ENCODE measurements around the gene WDR90. TPM values are rescaled to one million over a fixed set of nuclear protein-coding genes. Genes with fewer than 3 reads are reported as not detected.

Gene WDR90
- polyA plus RNA-seq, 2 of the 4 experiments (the other 2 are of a cell fraction) = 6.5 to 30.7 TPM

DNA sequence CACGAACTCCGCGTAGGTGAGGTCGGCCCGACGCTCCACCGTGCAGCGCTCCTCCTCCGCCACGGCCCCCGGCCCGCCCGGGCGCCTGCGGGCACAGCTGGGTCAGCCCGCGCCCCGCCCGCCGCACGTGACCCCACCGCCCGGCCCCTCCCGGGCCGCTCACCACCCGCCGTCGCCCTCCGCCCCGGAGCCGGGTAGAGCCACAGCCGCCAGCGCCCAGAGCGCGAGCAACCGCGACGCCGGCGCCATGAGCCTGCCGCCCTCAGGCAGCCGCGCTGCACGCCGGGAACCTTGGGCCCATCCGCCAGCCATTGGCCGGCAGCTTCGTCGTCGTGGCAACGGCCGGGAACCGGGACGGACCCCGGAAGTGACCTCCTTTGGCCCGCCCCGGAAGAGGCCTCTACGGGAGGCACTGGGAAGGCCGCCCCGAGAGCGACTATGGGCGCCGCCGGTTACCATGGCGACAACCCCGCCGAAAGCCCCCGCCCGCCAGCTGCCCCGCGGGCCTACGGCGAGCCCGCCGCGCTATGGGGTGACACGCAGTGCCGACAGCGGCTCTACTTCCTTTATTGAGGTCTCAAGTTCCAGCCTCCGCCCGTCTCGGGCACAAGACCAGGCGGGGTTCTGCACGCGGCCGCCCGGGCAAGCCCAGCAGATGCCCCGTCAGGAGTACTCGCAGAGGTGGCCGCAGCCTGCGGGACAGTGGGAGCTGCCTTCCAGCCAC is 35.1 kb downstream of the WDR90 start, which contains the start of gene JMJD8 (continued):
- TF ChIP-seq, protein P1, sequence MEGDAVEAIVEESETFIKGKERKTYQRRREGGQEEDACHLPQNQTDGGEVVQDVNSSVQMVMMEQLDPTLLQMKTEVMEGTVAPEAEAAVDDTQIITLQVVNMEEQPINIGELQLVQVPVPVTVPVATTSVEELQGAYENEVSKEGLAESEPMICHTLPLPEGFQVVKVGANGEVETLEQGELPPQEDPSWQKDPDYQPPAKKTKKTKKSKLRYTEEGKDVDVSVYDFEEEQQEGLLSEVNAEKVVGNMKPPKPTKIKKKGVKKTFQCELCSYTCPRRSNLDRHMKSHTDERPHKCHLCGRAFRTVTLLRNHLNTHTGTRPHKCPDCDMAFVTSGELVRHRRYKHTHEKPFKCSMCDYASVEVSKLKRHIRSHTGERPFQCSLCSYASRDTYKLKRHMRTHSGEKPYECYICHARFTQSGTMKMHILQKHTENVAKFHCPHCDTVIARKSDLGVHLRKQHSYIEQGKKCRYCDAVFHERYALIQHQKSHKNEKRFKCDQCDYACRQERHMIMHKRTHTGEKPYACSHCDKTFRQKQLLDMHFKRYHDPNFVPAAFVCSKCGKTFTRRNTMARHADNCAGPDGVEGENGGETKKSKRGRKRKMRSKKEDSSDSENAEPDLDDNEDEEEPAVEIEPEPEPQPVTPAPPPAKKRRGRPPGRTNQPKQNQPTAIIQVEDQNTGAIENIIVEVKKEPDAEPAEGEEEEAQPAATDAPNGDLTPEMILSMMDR (IDR thresholded peaks at IDR 0.05) = no peak
- TF ChIP-seq CHD2 (IDR thresholded peaks at IDR 0.05; ENCODE audit: low read length, partially characterized antibody) (no peak), CBX8 (IDR thresholded peaks at IDR 0.05) (no peak), SMC3 (IDR thresholded peaks at IDR 0.05) (no peak), FOXS1 (CRISPR knock-in tag; IDR thresholded peaks at IDR 0.05) (no peak), POLR2AphosphoS2 (conservative IDR thresholded peaks at IDR 0.05; ENCODE audit: low read length) (no peak), RAD21 (conservative IDR thresholded peaks at IDR 0.05 in 1 of 2, IDR thresholded peaks at IDR 0.05 in 1 of 2) (no peak), CEBPB (IDR thresholded peaks at IDR 0.05) (no peak), RARB (CRISPR knock-in tag; IDR thresholded peaks at IDR 0.05) (no peak), RCOR1 (IDR thresholded peaks at IDR 0.05; ENCODE audit: low read depth, low read length) (no peak), CHD4 (IDR thresholded peaks at IDR 0.05; ENCODE audit: borderline replicate concordance) (no peak), TP53 (CRISPR knock-in tag; IDR thresholded peaks at IDR 0.05) (0 out of 2 replicates have a peak, but pooled peaks have one; percentile 51), POLR2A (IDR thresholded peaks at IDR 0.05; ENCODE audit: low read length) (peak; percentile 88), FOSL2 (IDR thresholded peaks at IDR 0.05) (no peak), FOSL2 (CRISPR knock-in tag; IDR thresholded peaks at IDR 0.05) (no peak), EHMT2 (IDR thresholded peaks at IDR 0.05; ENCODE audit: low read depth) (no peak), MAFK (IDR thresholded peaks at IDR 0.05; ENCODE audit: partially characterized antibody) (no peak), ZC3H11A (IDR thresholded peaks at IDR 0.05) (no peak), SREBF2 (IDR thresholded peaks at IDR 0.05) (no peak), RNF2 (IDR thresholded peaks at IDR 0.05; ENCODE audit: borderline replicate concordance, low read depth) (no peak), GATA3 (IDR thresholded peaks at IDR 0.05; ENCODE audit: borderline replicate concordance) (no peak; the same call in 1 of the 2 replicates), HEYL (CRISPR knock-in tag; IDR thresholded peaks at IDR 0.05) (no peak), HDAC2 (IDR thresholded peaks at IDR 0.05) (no peak), MAZ (IDR thresholded peaks at IDR 0.05; ENCODE audit: borderline replicate concordance, low read depth, low read length) (no peak), TFCP2L1 (CRISPR knock-in tag; IDR thresholded peaks at IDR 0.05) (no peak), EHF (CRISPR knock-in tag; IDR thresholded peaks at IDR 0.05) (no peak; the same call in 1 of the 2 replicates), MYC (IDR thresholded peaks at IDR 0.05; ENCODE audit: borderline replicate concordance, low read length) (no peak), ZSCAN20 (CRISPR knock-in tag; IDR thresholded peaks at IDR 0.05) (no peak), ZNF302 (CRISPR knock-in tag; IDR thresholded peaks at IDR 0.05) (no peak), CBX2 (IDR thresholded peaks at IDR 0.05; ENCODE audit: borderline replicate concordance, low read depth) (no peak)
- TF ChIP-seq, protein P2, sequence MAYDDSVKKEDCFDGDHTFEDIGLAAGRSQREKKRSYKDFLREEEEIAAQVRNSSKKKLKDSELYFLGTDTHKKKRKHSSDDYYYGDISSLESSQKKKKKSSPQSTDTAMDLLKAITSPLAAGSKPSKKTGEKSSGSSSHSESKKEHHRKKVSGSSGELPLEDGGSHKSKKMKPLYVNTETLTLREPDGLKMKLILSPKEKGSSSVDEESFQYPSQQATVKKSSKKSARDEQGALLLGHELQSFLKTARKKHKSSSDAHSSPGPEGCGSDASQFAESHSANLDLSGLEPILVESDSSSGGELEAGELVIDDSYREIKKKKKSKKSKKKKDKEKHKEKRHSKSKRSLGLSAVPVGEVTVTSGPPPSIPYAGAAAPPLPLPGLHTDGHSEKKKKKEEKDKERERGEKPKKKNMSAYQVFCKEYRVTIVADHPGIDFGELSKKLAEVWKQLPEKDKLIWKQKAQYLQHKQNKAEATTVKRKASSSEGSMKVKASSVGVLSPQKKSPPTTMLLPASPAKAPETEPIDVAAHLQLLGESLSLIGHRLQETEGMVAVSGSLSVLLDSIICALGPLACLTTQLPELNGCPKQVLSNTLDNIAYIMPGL (CRISPR knock-in tag; IDR thresholded peaks at IDR 0.05; ENCODE audit: borderline replicate concordance) = no peak
- TF ChIP-seq, protein P3, sequence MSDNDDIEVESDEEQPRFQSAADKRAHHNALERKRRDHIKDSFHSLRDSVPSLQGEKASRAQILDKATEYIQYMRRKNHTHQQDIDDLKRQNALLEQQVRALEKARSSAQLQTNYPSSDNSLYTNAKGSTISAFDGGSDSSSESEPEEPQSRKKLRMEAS (IDR thresholded peaks at IDR 0.05) = peak; percentile 91
- TF ChIP-seq, protein P4, sequence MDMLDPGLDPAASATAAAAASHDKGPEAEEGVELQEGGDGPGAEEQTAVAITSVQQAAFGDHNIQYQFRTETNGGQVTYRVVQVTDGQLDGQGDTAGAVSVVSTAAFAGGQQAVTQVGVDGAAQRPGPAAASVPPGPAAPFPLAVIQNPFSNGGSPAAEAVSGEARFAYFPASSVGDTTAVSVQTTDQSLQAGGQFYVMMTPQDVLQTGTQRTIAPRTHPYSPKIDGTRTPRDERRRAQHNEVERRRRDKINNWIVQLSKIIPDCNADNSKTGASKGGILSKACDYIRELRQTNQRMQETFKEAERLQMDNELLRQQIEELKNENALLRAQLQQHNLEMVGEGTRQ (IDR thresholded peaks at IDR 0.05) = 0 out of 2 replicates have a peak, but pooled peaks have one; percentile 2
- TF ChIP-seq, protein P5, sequence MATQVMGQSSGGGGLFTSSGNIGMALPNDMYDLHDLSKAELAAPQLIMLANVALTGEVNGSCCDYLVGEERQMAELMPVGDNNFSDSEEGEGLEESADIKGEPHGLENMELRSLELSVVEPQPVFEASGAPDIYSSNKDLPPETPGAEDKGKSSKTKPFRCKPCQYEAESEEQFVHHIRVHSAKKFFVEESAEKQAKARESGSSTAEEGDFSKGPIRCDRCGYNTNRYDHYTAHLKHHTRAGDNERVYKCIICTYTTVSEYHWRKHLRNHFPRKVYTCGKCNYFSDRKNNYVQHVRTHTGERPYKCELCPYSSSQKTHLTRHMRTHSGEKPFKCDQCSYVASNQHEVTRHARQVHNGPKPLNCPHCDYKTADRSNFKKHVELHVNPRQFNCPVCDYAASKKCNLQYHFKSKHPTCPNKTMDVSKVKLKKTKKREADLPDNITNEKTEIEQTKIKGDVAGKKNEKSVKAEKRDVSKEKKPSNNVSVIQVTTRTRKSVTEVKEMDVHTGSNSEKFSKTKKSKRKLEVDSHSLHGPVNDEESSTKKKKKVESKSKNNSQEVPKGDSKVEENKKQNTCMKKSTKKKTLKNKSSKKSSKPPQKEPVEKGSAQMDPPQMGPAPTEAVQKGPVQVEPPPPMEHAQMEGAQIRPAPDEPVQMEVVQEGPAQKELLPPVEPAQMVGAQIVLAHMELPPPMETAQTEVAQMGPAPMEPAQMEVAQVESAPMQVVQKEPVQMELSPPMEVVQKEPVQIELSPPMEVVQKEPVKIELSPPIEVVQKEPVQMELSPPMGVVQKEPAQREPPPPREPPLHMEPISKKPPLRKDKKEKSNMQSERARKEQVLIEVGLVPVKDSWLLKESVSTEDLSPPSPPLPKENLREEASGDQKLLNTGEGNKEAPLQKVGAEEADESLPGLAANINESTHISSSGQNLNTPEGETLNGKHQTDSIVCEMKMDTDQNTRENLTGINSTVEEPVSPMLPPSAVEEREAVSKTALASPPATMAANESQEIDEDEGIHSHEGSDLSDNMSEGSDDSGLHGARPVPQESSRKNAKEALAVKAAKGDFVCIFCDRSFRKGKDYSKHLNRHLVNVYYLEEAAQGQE (IDR thresholded peaks at IDR 0.05) = no peak
- TF ChIP-seq, protein P6, sequence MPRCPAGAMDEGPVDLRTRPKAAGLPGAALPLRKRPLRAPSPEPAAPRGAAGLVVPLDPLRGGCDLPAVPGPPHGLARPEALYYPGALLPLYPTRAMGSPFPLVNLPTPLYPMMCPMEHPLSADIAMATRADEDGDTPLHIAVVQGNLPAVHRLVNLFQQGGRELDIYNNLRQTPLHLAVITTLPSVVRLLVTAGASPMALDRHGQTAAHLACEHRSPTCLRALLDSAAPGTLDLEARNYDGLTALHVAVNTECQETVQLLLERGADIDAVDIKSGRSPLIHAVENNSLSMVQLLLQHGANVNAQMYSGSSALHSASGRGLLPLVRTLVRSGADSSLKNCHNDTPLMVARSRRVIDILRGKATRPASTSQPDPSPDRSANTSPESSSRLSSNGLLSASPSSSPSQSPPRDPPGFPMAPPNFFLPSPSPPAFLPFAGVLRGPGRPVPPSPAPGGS (IDR thresholded peaks at IDR 0.05) = peak; percentile 86; the same call in 2 of the 3 replicates
